ENCODE results near the gene FBXO8. TPM values are rescaled to one million over a fixed set of nuclear protein-coding genes. Genes with fewer than 3 reads are reported as not detected.

The FBXO8 gene
- total and polyA plus RNA-seq, 4 donors: 15.6 to 48.0 (median 22.3) TPM

DNA sequence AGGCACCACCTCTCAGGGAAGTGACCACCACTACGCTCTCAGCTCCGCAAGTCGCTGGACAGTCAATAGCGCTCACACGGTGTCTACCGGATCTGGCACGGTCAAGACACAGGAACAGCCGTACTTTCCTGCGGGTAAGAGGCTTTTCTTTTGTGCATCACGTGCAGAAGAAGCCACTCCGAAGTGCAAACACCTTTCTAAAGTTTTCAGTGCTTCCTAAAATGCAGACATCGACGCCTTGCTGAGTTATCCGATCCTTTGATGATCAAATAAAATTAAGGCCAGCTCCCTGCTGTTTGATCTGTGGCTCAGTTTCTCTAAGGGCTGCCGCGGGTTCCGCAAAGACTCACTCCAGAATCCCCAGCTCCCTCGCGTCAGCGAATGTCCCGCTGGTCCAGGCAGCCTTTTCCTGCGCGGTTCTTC, 71.8 kb downstream of the FBXO8 start:
- H3K36me3 ChIP-seq (ENCODE audit: control insufficient read depth in 4 of 4, insufficient read depth in 4 of 4, low read length in 4 of 4): no peaks in the 10 kb centered on the region
- H3K4me3 ChIP-seq: no peak overlapping the region
- peak in 1 of 3 donors; percentile 21 for DNase-seq
- no peak overlapping the region for H3K27ac ChIP-seq (ENCODE audit: low read depth in 1 of 2, low read length in 1 of 2)
- H3K4me1 ChIP-seq (ENCODE audit: control insufficient read depth in 5 of 5, insufficient read depth in 5 of 5, low read length in 5 of 5): peaks cover 0 to 52% (median 4%) of the 10 kb centered on the region in 5 donors
- no peak for ATAC-seq (ENCODE audit: insufficient read depth, low FRiP score)
- H3K27me3 ChIP-seq (ENCODE audit: control insufficient read depth in 3 of 3, insufficient read depth in 3 of 3, low read length in 2 of 3): peaks cover 4 to 77% (median 62%) of the 10 kb centered on the region in 3 donors
- TF ChIP-seq, protein P1, sequence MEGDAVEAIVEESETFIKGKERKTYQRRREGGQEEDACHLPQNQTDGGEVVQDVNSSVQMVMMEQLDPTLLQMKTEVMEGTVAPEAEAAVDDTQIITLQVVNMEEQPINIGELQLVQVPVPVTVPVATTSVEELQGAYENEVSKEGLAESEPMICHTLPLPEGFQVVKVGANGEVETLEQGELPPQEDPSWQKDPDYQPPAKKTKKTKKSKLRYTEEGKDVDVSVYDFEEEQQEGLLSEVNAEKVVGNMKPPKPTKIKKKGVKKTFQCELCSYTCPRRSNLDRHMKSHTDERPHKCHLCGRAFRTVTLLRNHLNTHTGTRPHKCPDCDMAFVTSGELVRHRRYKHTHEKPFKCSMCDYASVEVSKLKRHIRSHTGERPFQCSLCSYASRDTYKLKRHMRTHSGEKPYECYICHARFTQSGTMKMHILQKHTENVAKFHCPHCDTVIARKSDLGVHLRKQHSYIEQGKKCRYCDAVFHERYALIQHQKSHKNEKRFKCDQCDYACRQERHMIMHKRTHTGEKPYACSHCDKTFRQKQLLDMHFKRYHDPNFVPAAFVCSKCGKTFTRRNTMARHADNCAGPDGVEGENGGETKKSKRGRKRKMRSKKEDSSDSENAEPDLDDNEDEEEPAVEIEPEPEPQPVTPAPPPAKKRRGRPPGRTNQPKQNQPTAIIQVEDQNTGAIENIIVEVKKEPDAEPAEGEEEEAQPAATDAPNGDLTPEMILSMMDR (IDR thresholded peaks at IDR 0.05; ENCODE audit: control extremely low read depth, extremely low read depth): no peak
- H3K9ac ChIP-seq (ENCODE audit: insufficient read depth in 1 of 2, low read length in 2 of 2): no peak overlapping the region
- WGBS, 2 donors: 10 to 15% methylated on average over 23 of the region's 23 CpGs
- peaks cover 0 to 4% (median 0%) of the 10 kb centered on the region in 4 donors for H3K9me3 ChIP-seq (ENCODE audit: control insufficient read depth in 4 of 4, insufficient read depth in 3 of 4, low read length in 3 of 4)

DNA sequence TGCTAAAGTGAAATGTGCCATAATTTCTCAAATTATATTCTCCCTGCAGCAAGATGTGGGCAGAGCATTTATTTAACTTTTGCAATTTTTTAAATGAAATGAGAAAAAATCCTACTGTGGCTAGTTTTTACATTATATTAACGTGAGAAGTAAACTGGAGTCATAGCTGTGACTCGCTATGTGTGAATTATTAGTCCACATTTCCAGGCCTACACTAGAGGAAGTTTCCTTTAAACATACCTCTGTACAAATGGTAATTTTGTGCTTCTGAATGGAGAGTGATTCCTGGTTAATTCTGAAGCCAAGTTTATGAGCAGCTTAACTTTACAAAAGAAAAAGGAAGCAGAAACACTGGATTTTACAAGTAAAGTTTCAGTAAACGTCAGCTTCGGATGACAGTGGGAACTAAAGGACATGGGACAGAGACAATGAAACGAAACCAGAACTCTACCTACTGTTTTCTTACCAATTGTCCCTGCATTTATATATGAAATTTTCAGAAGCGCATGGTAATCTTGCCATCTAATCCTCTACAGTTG, 72.4 kb downstream of the FBXO8 start:
- H3K27ac ChIP-seq (ENCODE audit: low read depth in 1 of 2, low read length in 1 of 2): no peak overlapping the region
- peaks cover 0 to 46% (median 4%) of the 10 kb centered on the region in 5 donors for H3K4me1 ChIP-seq (ENCODE audit: control insufficient read depth in 5 of 5, insufficient read depth in 5 of 5, low read length in 5 of 5)
- DNase-seq (no peak), ATAC-seq (ENCODE audit: insufficient read depth, low FRiP score) (no peak)
- H3K36me3 ChIP-seq (ENCODE audit: control insufficient read depth in 4 of 4, insufficient read depth in 4 of 4, low read length in 4 of 4): no peaks in the 10 kb centered on the region
- no peak overlapping the region for H3K4me3 ChIP-seq
- no peak overlapping the region for H3K9ac ChIP-seq (ENCODE audit: insufficient read depth in 1 of 2, low read length in 2 of 2)
- 41 to 57% methylated on average over 6 of the region's 6 CpGs for WGBS, 2 donors
- TF ChIP-seq, protein P1 (IDR thresholded peaks at IDR 0.05; ENCODE audit: control extremely low read depth, extremely low read depth): no peak
- H3K9me3 ChIP-seq (ENCODE audit: control insufficient read depth in 4 of 4, insufficient read depth in 3 of 4, low read length in 3 of 4): peaks cover 0 to 4% (median 0%) of the 10 kb centered on the region in 4 donors
- H3K27me3 ChIP-seq (ENCODE audit: control insufficient read depth in 3 of 3, insufficient read depth in 3 of 3, low read length in 2 of 3): peaks cover 4 to 71% (median 59%) of the 10 kb centered on the region in 3 donors

DNA sequence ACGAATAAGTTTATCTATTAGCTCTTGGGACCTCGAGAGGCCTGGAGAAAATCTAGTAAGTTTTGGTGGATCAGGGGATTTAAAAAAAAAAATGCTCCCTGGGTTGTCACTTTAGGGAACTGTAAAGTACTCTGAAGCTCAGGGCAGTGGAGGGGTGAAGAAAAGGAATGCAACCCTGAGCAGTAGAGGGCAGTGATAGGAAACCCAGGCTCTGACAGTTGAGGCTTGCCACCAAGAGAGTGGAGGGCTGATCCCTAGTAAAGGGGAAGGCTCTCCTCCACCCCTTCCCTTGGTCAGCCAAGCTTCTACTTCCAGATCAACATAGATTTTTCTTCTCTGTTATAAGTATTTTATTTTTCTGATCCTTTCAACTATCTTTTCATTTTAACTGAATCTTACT, 73.1 kb downstream of the FBXO8 start:
- TF ChIP-seq, protein P1 (IDR thresholded peaks at IDR 0.05; ENCODE audit: control extremely low read depth, extremely low read depth): no peak
- H3K27me3 ChIP-seq (ENCODE audit: control insufficient read depth in 3 of 3, insufficient read depth in 3 of 3, low read length in 2 of 3): peaks cover 4 to 64% (median 52%) of the 10 kb centered on the region in 3 donors
- WGBS, 2 donors: 55 to 62% methylated on average over 2 of the region's 2 CpGs
- H3K9me3 ChIP-seq (ENCODE audit: control insufficient read depth in 4 of 4, insufficient read depth in 3 of 4, low read length in 3 of 4): peaks cover 0 to 4% (median 0%) of the 10 kb centered on the region in 4 donors
- DNase-seq (no peak), ATAC-seq (ENCODE audit: insufficient read depth, low FRiP score) (no peak)
- H3K4me3 ChIP-seq: no peak overlapping the region
- H3K36me3 ChIP-seq (ENCODE audit: control insufficient read depth in 4 of 4, insufficient read depth in 4 of 4, low read length in 4 of 4): no peaks in the 10 kb centered on the region
- H3K9ac ChIP-seq (ENCODE audit: insufficient read depth in 1 of 2, low read length in 2 of 2): no peak overlapping the region
- H3K27ac ChIP-seq (ENCODE audit: low read depth in 1 of 2, low read length in 1 of 2): no peak overlapping the region
- H3K4me1 ChIP-seq (ENCODE audit: control insufficient read depth in 5 of 5, insufficient read depth in 5 of 5, low read length in 5 of 5): peaks cover 0 to 44% (median 4%) of the 10 kb centered on the region in 5 donors

Data from lung (tissue), 12 donors.